Ureter (tissue), 1 donor: Measurements from ENCODE around the gene RNF212. TPM values are rescaled to one million over a fixed set of nuclear protein-coding genes. Genes with fewer than 3 reads are reported as not detected.
A peak's percentile ranks its signal among the peaks of the same experiment; 100 is the strongest.

Experiments
- DNase-seq: peaks from one replicate; pipeline ENCODE4 v3.0.0-alpha.2; 2020; ENCODE audit warnings: low spot score
- total RNA-seq: library from RNA; stranded (reverse); gene quantifications from one replicate; pipeline ENCODE4 v1.2.4, GENCODE V29; 2023
- donor health status: DM: yes; HTN: yes; CAD: no.

The RNF212 gene
- total RNA-seq, 1 donor from 2014 or later, result 5.1 TPM

DNA sequence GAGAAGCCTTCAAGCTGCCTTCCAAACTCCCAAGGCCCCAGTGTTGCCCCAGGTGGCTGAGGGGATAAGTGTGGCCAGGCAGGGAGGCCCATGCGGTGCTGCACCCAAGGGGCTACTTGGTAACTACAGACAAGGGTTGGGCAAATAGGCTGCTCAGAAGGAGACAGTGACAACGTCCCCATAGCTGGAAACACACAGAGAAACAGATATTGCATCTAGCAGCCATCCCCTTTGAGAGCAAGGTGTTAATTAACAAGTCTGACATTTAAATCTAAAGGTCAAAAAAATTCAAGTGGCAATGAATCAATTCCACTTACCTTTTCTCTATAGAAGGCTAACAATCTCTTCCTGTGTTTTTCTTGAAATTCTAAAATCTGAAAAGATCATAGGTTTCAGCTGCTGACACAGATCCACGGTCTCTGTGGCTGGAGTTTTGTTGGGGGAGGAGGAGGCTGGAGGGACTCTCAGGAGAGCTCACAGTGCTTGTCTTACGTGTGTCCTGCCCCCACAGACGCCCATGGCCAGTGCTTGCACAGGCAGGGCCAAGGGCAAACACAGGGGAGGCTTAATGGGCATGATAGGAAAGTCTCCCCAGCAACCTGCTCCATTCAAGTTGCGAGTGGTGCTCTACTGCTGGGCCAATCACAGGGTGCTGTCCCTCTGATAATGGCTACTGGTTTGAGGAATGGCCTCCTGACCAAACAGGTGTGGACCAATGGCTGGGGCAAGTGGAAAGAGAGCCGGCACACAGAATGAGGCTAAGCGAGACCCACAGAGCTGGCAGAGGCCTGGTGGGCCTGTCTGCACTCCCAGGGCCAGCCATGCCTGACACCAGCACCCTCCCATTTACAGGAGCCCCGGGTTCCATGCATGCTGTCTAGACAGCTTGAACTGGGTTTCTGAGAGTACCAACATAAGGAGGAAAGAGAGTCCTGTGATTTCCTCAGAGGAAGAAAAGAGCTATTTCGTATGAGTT lies 22.6 kb downstream of the RNF212 start:
- DNase-seq, result no peak

DNA sequence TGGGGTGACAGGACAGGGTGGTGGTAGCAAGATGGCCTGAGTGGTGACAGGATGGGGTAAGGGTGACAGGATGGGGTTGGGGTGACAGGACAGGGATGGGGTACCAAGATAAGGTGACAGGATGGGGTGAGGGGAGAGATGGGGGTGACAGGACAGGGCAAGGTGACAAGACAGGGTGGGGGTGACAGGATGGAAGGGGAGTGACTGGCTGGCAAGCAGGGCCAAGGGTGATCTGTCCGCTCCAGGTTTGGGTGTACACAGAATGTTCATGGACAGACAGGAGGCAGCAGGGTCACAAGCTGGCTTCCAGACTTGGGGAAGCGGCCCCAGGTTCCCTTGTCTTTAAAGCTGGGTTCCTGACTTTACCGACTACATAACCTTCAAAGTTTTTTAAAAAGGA lies 23.3 kb downstream of the RNF212 start:
- no peak for DNase-seq

DNA sequence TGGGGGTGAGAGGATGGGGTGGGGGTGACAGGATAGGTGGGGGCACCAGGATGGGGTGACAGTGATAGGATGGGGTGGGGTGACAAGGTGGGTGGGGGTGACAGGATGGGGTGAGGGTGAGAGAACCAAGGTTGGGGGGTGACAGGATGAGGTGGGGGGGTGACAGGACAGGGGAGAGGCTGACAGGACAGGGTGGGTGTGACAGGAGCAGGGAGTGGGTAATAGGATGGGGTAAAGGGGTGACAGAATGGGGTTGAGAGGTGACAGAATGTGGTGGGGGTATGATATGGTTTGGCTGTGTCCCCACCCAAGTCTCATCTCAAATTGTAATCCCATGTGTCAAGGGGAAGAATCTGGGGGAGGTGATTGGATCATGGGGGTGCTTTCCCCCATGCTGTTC lies 26.0 kb downstream of the RNF212 start:
- DNase-seq, result no peak

DNA sequence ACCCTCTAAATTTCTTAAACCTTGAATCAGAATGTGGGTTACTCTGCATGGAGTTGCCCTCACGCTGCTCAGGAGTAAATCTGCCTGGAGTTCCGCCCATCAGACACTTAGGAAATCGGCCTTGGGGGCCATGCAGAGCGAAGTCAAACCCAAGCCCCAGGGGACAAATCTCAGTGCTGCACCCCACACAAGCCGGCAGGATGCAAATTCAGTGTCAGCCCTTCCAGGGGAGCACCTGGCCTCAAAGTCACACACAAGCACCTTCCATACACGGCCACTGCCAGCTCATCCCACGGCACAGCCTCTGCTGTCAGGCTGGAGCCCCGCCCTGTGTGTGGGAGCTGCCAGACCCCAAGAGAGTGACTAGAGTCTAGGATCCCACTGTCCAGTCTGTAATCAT lies 27.4 kb downstream of the RNF212 start:
- no peak for DNase-seq

DNA sequence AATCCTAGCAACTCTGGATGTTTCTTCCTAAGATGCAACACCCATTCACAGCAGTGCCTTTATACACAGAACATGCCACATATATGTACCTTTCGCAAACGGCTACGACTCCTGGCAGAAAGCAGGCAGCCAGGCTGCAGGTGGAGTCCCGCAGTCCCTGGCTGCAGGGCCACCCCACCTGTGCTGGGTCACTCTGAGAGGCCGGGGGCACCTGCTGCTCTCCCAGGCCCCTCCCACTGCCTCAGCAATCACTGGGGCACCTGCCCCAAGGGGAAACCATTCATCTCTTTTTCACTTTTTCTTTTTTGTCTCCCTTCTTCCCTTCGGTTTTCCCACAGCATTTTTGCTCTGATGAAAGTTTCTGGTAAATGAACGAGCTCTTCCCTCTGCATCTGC lies 28.0 kb downstream of the RNF212 start:
- no peak for DNase-seq

DNA sequence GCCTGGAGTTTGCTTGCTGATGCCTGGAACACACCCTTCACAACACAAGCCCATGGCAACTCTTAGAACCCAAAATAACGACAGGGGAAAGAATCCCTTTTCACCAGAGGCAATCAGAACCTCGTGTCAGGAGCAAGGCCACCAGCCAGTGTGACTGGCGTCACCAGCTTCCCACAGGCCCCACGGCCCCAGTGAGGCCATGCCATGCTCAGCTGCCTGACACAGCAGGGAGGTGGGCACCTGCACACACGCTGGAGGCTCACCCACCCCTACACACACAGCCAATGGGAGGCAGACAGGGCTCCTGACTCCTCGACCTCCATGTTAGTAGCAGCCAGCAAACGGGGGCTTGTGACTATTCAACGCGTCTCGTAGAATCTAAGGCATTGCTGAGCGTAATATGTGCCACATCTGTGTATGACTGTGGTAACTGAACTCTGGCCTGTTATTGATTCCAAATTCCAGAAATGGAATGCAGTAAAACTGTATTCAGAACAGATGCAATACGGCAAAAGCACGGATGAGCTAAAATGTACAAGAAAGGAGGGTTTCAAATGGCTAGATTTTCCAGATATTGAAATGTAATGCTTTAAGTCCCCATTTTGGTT lies 28.5 kb downstream of the RNF212 start:
- DNase-seq, result no peak

DNA sequence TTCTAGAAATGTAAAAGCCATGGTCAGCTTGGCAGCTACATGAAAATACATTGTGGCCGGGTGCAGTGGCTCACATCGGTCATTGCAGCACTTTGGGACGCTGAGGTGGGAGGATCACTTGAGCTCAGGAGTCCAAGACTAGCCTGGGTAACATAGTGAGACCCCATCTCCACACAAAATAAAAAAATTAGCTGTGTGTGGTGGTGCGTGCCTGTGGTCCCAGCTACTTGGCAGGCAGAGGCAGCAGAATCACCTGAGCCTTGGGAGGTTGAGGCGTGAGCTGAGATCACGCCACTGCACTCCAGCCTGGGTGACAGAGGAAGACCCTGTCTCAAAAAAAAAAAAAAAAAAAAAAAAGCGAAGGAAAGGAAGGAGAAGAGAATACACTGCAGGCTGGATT lies 29.0 kb downstream of the RNF212 start:
- no peak for DNase-seq

DNA sequence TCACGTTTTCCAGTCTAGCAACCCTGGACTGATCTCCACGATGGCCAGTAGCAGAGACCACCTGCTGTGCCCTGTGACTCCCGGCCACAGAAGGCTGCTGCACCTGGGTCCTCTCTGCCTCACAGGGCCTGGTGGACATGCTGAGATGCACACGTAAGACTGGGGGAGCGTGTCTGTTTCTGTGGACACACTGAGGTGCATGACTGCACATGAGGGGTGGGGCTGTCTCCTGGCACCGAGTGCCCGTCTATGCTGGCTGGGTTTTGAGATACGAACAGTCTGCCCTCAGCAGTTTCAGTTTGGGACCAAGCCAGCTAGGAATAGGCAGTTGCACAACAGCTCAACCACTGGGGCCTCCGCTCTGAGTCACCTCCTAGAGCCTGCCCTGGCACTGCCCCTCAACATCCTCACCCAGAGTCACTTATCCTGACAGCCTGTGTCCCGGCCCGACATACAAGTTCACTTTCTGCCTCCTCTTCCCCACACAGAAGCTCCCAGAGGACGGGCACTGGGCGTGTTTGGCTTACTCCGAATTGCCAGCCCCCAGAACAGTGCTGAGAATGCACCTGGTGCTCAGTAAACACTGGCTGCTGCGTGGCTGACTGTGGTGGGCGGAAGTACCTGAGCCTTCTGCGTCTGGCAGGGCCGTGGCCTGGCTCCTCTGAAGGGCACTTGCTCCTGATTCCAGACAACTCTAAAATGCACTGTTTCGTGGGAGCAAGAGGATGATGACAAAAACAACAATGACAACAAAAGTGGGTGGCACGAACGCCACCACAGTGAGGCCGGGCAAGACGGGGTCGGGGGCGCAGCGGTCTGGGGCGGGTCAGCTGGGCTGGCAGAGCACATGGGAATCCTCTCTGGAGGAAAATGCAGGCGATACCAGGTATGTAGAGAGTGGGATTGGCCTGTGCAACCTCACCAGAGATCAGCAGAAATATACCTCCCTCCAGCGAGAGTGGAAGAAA lies 30.9 kb downstream of the RNF212 start:
- peak; percentile 88 for DNase-seq

DNA sequence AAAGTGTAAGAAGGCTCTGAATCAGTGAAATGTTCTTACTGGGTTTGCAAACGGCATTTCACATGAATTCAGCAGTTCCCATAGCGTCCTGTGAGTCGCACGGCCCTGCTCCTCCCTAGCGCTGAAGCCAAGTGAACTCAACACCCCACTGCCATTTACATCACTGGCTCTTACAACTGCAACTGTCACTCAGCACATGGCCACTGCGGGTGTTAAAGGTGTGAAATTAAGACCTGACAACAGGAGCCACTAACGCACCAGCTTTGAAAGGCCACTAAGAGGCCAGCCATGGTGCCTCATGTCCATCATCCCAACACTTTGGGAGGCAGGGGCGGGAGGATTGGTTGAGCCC lies 31.7 kb downstream of the RNF212 start:
- DNase-seq, result no peak

DNA sequence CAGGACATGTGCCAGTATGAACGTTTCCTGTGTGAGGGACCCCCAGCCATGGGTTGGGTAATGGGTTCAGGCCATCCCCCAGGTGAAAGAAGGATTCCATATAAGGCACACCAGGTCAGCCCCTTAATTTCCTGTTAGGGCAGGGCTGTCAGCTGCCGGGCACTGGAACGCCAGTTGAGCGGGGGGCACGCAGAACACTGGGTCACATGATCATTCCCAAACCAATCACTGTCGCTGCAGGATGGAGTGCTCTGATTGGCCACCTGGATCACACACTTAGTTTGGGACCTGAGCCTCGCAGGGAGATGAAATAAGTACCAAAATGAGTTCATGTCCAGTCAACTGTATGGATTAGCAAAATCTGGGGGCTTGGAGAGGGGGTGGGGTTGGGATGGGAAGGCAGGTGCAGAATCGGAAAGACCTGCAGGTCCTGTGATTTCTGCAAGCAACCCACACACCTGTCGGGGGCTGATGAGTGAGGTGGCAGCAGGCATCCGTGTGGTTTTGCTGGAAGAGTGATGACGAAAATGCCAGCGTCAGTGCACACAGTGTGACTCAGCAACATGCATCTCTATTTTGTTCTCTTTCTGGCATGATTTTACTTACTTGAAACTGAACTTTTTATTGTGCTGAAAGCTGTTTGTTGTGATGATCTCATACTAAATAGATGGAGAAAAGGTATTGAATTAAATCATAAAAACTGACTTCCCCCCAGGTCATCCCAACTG lies 32.2 kb downstream of the RNF212 start:
- no peak for DNase-seq

DNA sequence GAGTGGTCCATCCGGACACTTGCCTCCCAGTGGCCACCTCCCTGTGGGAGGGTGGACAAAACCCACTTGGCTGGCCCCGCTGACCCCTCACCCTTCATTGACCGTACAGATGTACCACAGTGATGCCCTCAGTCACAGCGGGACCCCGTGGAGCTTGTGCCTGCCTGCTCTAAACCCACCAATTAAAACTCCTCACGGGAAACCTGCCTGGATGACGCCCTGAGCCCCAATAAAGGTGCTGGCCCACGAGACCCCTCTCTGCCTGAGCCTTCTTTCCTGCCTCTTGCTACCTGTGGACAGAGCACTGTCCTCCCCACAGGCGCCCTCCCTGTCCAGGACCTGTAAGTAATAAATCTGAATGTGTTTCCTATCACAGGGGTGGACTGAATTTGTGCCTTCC lies 32.9 kb downstream of the RNF212 start:
- no peak for DNase-seq

DNA sequence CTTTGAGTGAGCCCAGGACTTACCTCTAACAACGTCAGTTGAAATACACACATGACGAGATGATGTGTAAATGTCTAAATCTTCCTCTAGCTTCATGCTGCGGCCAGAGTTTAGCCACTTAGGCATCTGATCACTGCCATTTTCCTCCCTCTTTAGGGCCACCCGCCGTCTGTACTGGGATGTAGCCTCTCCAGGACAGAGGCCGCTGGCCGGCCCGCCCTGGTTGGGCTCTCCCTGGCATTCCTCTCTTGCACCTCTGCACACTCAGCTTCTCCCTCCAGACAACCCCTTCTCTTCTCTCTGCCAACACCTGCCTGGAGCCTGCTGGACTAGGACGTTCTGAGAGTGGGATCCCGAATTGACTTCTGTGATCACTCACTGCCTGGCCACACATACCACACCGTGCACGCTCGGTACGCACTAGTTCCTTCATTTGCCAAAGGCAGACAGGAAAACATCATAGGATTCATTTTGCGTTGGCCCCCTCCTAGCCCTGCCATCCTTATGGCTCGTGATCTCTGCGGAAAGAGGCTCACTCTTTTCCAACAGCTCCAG lies 33.6 kb downstream of the RNF212 start:
- no peak for DNase-seq

DNA sequence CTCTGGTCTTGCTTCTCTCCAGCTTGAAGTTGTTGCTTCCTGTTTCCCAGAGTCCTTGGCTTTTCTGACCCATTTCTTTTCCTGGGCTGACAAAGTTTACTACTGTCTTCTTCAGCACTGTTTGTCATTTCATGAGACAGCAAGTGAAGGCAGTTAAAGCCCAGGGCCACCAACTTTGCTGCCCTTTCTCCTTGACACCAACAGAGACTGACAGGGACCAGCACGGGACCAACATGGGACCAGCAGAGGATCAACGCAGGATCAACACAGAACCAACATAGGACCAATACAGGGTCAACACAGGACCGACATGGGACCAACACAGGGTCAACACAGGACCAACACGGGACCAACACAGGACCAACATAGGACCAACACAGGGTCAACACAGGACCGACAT lies 34.9 kb downstream of the RNF212 start:
- DNase-seq, result no peak

DNA sequence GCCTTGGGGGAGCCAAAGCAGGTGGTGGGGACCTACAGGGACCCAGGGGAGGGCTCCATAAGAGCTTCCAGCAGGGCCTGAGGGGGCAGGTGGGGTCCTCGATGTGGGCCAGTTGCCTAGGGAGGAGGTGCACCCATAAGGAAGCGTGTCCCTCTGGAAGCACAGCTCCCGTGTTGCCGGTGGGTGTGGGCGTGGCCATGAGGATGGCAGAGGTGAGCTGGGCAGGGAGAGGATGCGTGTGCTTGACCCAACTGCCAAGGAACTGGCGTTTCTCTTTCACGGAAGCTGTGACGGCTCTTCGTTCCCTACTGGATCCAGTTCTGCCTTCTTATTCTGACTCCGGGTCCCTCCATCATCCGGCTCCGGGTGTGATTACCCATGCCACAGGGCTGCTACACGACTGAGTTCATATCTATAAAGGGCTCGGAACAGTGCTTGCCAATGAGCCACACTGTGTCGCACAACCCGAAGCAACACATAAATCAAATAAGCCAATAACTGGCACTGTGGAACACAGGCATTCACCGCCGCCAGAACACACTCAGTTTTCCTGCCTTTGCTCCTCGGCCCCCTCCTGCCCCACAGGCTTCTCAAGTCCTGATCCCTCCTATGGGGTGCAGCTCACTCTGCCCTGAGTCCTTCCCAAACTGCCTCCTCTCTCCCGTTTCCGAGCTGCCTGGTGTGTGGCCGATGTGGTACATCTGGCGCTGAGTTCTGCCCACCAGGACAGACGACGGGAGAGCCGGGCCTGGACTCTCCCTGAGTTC lies 35.5 kb downstream of the RNF212 start:
- no peak for DNase-seq

DNA sequence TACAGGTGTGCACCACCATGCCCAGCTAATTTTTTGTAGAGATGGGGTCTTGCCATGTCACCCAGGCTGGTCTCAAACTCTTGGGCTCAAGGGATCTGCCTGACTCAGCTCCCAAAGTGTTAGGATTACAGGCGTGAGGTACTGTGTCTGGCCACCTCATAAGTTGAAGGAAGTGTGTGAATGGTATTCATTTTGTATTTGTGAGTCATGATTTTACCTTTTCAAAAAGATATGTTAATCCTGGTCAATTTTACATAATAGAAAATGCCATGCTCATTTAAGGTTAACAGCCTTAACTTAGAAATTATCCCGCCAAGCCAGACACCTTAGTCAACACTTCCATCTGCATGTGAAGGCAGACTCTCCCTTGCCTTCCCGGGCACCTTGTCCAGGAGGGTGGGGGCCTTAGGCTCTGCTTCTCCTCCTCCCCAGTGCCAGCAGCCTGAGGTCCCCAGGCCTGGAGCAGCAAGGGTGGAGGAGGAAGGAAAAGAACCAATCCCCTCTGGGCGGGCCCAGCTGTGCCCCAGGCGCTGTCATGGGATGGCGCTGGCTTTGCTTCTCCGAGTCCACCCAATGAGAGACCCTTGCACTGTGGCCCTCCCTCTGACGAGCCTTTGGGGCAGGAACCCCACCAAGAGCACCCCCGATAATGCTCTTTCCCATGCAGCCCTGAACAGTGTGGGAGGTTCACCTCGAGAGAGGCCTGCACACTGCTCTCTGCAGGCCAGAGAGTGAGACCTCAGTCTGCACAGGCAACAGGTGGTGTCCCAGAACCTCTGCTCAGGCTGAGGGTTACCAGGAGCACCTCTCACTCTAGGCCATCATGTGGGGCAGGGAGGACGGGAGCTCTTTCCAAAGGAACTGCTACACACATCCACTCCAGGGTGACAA lies 37.3 kb downstream of the RNF212 start:
- DNase-seq, result no peak

DNA sequence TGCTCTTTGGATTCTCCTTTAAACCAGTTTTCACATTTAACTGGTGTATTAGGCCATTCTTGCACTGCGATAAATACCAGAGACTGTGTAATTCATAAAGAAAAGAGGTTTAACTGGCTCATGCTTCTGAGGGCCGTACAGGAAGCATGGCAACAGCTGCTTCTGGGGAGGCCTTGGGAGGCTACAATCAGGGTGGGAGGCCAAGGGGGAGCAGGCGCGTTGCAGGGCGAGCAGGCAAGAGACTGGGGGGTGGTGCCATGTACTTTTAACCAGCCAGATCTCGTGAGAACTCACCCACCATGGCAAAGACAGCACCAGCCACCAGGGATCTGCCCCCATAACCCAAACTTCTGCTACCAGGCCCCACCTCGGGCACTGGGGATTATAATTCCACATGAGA lies 38.1 kb downstream of the RNF212 start:
- DNase-seq, result no peak

DNA sequence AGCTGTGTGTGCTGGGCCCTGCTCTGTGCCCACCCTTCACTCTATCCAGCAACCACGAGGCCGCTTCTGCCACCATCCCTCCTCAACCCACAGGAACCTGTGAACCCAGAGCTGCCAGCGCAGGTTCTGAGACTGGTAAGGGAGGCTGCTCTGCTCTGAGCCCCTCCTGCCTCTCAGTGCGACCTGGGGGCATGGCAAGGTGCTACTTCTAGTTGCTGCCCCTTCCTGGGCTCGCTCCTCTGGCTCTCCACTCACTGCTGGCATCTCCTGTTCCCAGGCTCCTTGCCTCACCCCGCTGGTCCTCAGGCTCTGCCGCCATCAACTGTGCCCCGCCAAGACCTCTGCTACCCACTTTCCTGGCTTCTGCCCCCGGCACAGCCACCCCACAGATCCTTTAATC lies 39.3 kb downstream of the RNF212 start:
- DNase-seq, result no peak

DNA sequence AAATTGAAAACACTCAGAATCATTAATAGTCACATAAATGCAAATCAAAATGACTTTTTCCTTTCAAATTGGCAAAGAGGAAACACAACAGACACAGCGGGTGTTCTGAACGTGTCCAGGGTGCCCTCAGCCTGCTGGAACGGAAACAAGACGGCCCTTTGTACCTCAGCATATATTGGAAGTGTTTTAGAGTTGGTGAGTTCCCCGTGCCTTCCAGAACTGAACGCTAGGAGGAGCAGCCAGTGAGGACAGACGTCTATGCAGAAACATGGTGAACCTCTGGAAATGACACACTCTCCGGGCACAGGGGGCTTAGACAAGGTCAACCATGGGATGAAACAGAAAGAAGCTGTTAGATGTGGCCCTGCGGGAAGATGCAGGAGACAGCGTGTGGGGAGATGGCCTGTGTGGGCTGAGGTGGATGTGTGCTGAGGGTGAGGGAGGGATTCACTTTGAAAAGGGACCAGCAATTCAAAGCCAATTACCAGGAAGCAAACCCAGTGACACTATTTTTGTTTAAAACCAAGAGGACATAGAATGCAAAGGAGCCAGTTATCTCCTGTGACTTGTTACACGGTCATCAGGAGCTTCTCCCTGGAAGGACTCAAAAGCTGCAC lies 40.4 kb downstream of the RNF212 start:
- no peak for DNase-seq

DNA sequence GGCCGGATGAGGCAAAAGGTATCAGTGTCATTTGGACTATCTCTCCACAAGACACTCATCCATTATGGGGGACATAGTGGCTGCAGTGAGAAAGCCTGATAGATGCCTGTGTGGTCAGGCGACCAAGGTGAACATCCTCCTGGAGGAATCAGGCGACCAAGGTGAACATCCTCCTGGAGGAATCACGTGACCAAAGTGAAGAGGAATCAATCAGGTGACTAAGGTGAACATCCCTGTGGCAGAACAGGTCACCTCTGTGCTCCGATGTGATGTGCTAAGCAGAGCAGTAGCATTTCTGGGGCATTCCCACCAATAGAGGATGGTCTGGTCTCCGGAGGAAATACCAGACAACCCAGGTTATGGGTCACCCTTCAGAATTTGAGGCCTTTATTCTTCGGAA lies 44.0 kb downstream of the RNF212 start:
- no peak for DNase-seq
